Stomach (tissue), 4 donors: Measurements from ENCODE around the gene IPO11.

Experiments used
- CTCF ChIP-seq, 7 experiments: fragments of 450-650 bp in 4 of 7; fragments of 200-600 bp in 3 of 7; sonication (generic) in 3 of 7; IDR thresholded peaks; one replicate each; pipeline ENCODE4 v1.5.1; 2016 to 2019; ENCODE audit warnings: antibody characterized with exemption in 7 of 7, control low read depth in 2 of 7, mild to moderate bottlenecking in 1 of 7
- POLR2A ChIP-seq, 4 donors: fragments of 450-650 bp; IDR thresholded peaks; one replicate each; pipeline ENCODE4 v1.6.1; 2016; ENCODE audit warnings: antibody characterized with exemption in 4 of 4, control low read depth in 2 of 4, mild to moderate bottlenecking in 1 of 4, moderate library complexity in 1 of 4
- POLR2AphosphoS5 ChIP-seq, 3 donors: sonication (generic); formaldehyde crosslinking; IDR thresholded peaks; one replicate each; pipeline ENCODE4 v1.6.1; 2016; ENCODE audit warnings: antibody characterized with exemption in 3 of 3

GRCh38 chr5:62600560-62601252 is 188.1 kb downstream of the IPO11 start:
- no peak for TF ChIP-seq CTCF (IDR thresholded peaks at IDR 0.05)
- no peak for TF ChIP-seq POLR2A (IDR thresholded peaks at IDR 0.05)
- no peak for TF ChIP-seq POLR2AphosphoS5 (IDR thresholded peaks at IDR 0.05)
